Cardiac fibroblast (primary cell): ENCODE data around the gene GMCL1.

Experiments used
- DNase-seq, 2 donors: peaks; one replicate each; pipeline versions ENCODE4 v3.0.0 to v3.0.0-alpha.2; 2010; ENCODE audit warnings: low read depth in 2 of 2
- H3K4me3 ChIP-seq, 2 donors: replicated peaks in 1 of 2; 1 replicate in 1 of 2; 2 replicates in 1 of 2; pipeline ENCODE4 v1.5.1; 2011; ENCODE audit warnings: low read depth in 2 of 2, low read length in 2 of 2, mild to moderate bottlenecking in 2 of 2, moderate library complexity in 1 of 2
- TF ChIP-seq, protein P1 (sequence below): IDR thresholded peaks from one replicate; pipeline ENCODE4 v1.5.1; 2011; ENCODE audit warnings: low read depth, mild to moderate bottlenecking, low read length, inconsistent platforms

GMCL1 gene

GRCh38 chr2:69835666-69836065 is 6.2 kb downstream of the GMCL1 start:
- TF ChIP-seq, protein P1, sequence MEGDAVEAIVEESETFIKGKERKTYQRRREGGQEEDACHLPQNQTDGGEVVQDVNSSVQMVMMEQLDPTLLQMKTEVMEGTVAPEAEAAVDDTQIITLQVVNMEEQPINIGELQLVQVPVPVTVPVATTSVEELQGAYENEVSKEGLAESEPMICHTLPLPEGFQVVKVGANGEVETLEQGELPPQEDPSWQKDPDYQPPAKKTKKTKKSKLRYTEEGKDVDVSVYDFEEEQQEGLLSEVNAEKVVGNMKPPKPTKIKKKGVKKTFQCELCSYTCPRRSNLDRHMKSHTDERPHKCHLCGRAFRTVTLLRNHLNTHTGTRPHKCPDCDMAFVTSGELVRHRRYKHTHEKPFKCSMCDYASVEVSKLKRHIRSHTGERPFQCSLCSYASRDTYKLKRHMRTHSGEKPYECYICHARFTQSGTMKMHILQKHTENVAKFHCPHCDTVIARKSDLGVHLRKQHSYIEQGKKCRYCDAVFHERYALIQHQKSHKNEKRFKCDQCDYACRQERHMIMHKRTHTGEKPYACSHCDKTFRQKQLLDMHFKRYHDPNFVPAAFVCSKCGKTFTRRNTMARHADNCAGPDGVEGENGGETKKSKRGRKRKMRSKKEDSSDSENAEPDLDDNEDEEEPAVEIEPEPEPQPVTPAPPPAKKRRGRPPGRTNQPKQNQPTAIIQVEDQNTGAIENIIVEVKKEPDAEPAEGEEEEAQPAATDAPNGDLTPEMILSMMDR: no peak
- no peak for DNase-seq
- H3K4me3 ChIP-seq: no peak overlapping the region

- TF ChIP-seq, protein P1: no peak
- no peak for DNase-seq
- H3K4me3 ChIP-seq: no peak overlapping the region
These were observed 6.9 kb downstream of the GMCL1 start for GRCh38 chr2:69836316-69836715.

GRCh38 chr2:69837533-69837932 is 8.1 kb downstream of the GMCL1 start:
- TF ChIP-seq, protein P1: no peak
- DNase-seq: no peak
- no peak overlapping the region for H3K4me3 ChIP-seq

DNA sequence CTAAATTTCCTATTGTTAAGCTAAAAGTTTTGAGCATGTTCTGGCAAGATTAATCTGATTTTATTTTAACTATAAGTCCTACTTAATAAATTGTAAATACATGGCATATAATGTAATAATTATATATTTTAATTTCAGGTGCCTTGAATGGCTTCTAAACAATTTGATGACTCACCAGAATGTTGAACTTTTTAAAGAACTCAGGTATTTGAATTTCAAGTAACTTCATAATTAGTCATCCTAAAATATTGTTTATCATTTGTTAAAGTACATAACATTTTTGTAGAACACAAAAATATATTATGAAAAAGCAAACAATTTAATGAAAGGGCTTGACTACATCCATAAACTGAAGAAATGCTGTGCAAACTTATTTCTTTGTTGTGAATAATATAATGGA is 14.5 kb downstream of the GMCL1 start:
- DNase-seq: no peak
- no peak overlapping the region for H3K4me3 ChIP-seq
- TF ChIP-seq, protein P1: no peak

DNA sequence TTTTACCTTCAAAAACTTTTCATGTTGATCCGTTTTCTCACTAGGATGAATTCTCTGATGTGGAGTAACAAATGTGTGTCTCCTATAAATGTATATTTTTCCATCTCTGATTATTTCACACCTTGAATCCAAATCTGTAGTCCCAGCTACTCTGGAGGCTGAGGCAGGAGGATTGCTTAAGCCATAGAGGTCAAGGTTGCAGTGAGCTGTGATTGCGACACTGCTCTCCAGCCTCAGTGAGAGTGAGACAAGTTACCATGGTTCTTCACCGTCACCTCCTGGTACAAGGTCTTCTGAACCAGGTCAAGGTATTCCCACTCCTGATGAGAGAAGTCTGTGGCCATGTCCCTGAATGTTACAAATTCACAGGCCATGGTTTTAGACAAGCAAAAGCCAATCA is 15.1 kb downstream of the GMCL1 start:
- no peak overlapping the region for H3K4me3 ChIP-seq
- TF ChIP-seq, protein P1: no peak
- no peak for DNase-seq

- TF ChIP-seq, protein P1: no peak
- H3K4me3 ChIP-seq: no peak overlapping the region
- no peak for DNase-seq
These were observed 17.0 kb downstream of the GMCL1 start for GRCh38 chr2:69846182-69847067.
